MCF 10A (cell line): ENCODE results near the gene DNAI4. TPM values are rescaled to one million over a fixed set of nuclear protein-coding genes. Genes with fewer than 3 reads are reported as not detected.
A peak's percentile ranks its signal among the peaks of the same experiment; 100 is the strongest.

Experiments used
- BruUV-seq: library from RNA; stranded (reverse); fragments of 400-500 nt; replicated peaks from 2 replicates; lab custom pipeline; 2021; lab: Mats Ljungman, UMichigan
- CTCF ChIA-PET: fragments of 300-600 bp; sonication (Branson Sonifier 250); formaldehyde crosslinking; extraction: SDS; loops from one replicate; lab custom pipeline; 2021; ENCODE audit warnings: antibody characterized with exemption, inconsistent platforms; lab: Yijun Ruan, JAX
- POLR2A ChIA-PET: fragments of 300-600, 350-650 bp; sonication (Branson Sonifier 250); formaldehyde crosslinking; extraction: SDS; loops from one replicate; lab custom pipeline; 2020; ENCODE audit warnings: antibody characterized with exemption, inconsistent platforms; lab: Yijun Ruan, JAX
- DNase-seq: peaks from one replicate; pipeline ENCODE4 v3.0.0-alpha.2; 2018; ENCODE audit not compliant: unreplicated experiment
- H3K27ac Mint-ChIP-seq: one replicate; pipeline ENCODE4 v1.8.0; 2022; ENCODE audit warnings: mild to moderate bottlenecking, low read depth, mixed read lengths; ENCODE audit not compliant: unreplicated experiment
- H3K27me3 Mint-ChIP-seq: one replicate; pipeline ENCODE4 v1.8.0; 2022; ENCODE audit warnings: mixed read lengths; ENCODE audit not compliant: insufficient read depth, unreplicated experiment
- H3K36me3 Mint-ChIP-seq: one replicate; pipeline ENCODE4 v1.8.0; 2022; ENCODE audit warnings: mild to moderate bottlenecking, moderate library complexity, mixed read lengths; ENCODE audit not compliant: insufficient read depth, unreplicated experiment
- H3K4me1 Mint-ChIP-seq: one replicate; pipeline ENCODE4 v1.8.0; 2022; ENCODE audit warnings: mixed read lengths; ENCODE audit not compliant: insufficient read depth, unreplicated experiment
- H3K4me3 Mint-ChIP-seq: one replicate; pipeline ENCODE4 v1.8.0; 2022; ENCODE audit warnings: mild to moderate bottlenecking, moderate library complexity, mixed read lengths; ENCODE audit not compliant: unreplicated experiment
- H3K9me3 Mint-ChIP-seq: one replicate; pipeline ENCODE4 v1.8.0; 2022; ENCODE audit warnings: mixed read lengths; ENCODE audit not compliant: unreplicated experiment
- CTCF ChIP-seq: fragments of 200-600 bp; IDR thresholded peaks from one replicate; pipeline ENCODE4 v1.8.0; 2022; ENCODE audit warnings: antibody characterized with exemption, mild to moderate bottlenecking; ENCODE audit not compliant: unreplicated experiment
- intact Hi-C: fragments of 100-400 bp; cut with micrococcal nuclease; formaldehyde crosslinking; loops from 2 replicates; pipeline ENCODE4 v1.14.1; 2022
- total RNA-seq: library from RNA; stranded (reverse); gene quantifications from 2 replicates; pipeline ENCODE4 v1.2.3, GENCODE V29; 2022

DNAI4 gene
- total RNA-seq, 1 experiment from 2014 or later: 7.2 TPM

- Mint-ChIP-seq H3K4me1 (no peaks in the 10 kb centered on the region), H3K36me3 (peaks cover 6% of the 10 kb centered on the region), H3K27me3 (no peaks in the 10 kb centered on the region), H3K4me3 (no peak overlapping the region), H3K9me3 (no peaks in the 10 kb centered on the region), H3K27ac (no peak overlapping the region)
- CTCF ChIA-PET: interaction anchor here (0.5 to 6.9 kb wide), 22 partner anchors 8 to 1326 kb away, joined by 3 to 58 read pairs (median 4); partner anchors contain the start of genes DNAI4 and MIER1
- peak; percentile 78 for TF ChIP-seq CTCF
- BruUV-seq: no TSS peak
- POLR2A ChIA-PET: interaction anchor here (0.5 to 1.2 kb wide), 2 partner anchors 160 to 182 kb away, joined by 4 to 7 read pairs; partner anchors contain the start of genes DNAI4 and MIER1
- intact Hi-C loops: loop anchor here (1.0 to 5.0 kb wide), 6 partner anchors 160 to 582 kb away; no protein-coding TSS in a partner anchor
- peak; percentile 65 for DNase-seq
Measured at GRCh38 chr1:66764994-66765578, 159.6 kb downstream of the DNAI4 start.

Other genes starting within 250 kb of the DNAI4 start
- gene DYNLT5, start 172.4 kb downstream of the DNAI4 start, total RNA-seq: not detected in 2 replicates
- gene INSL5, start 123.6 kb downstream of the DNAI4 start, total RNA-seq: not detected in 2 replicates
- 32.1 and 36.5 TPM in 2 replicates for gene MIER1, start 134 bp upstream of the DNAI4 start, total RNA-seq
- gene SLC35D1, start 129.3 kb upstream of the DNAI4 start, total RNA-seq: 11.5 and 17.7 TPM in 2 replicates
- not detected in 2 replicates for gene C1orf141, start 210.1 kb upstream of the DNAI4 start, total RNA-seq
- not detected in 2 replicates for gene IL23R, start 241.6 kb upstream of the DNAI4 start, total RNA-seq